ENCODE results near the gene ERBB3.

DNA sequence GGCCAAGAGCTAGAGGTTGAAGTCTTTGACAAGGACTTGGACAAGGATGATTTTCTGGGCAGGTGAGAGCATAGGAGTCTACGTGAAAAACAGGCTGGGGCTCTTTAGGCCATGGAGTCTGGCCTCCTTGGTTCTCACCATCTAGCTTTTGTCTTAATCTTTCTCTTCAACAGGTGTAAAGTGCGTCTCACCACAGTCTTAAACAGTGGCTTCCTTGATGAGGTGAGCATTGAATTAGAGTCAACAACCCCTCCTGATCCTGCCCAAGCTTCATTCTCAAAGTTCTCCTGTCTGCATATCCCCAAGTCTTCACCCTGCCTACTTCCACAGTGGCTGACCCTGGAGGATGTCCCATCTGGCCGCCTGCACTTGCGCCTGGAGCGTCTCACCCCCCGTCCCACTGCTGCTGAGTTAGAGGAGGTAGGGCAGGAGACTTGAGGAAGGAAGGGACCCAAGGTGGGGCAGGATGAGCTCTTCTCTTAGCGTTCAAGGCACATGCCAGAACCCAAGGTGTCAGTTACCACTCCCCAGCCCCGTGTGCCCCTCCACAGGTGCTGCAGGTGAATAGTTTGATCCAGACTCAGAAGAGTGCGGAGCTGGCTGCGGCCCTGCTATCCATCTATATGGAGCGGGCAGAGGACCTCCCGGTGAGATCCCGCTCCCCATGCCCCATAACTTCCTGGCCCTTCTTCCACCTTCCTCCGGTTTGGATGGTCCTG, 58.0 kb downstream of the ERBB3 start:
- TF ChIP-seq, protein P1, sequence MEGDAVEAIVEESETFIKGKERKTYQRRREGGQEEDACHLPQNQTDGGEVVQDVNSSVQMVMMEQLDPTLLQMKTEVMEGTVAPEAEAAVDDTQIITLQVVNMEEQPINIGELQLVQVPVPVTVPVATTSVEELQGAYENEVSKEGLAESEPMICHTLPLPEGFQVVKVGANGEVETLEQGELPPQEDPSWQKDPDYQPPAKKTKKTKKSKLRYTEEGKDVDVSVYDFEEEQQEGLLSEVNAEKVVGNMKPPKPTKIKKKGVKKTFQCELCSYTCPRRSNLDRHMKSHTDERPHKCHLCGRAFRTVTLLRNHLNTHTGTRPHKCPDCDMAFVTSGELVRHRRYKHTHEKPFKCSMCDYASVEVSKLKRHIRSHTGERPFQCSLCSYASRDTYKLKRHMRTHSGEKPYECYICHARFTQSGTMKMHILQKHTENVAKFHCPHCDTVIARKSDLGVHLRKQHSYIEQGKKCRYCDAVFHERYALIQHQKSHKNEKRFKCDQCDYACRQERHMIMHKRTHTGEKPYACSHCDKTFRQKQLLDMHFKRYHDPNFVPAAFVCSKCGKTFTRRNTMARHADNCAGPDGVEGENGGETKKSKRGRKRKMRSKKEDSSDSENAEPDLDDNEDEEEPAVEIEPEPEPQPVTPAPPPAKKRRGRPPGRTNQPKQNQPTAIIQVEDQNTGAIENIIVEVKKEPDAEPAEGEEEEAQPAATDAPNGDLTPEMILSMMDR (IDR thresholded peaks at IDR 0.05), result no peak
- TF ChIP-seq POLR2A (IDR thresholded peaks at IDR 0.05), result no peak
- no peak for TF ChIP-seq EP300 (IDR thresholded peaks at IDR 0.05)
- no peak for TF ChIP-seq POLR2AphosphoS5 (IDR thresholded peaks at IDR 0.05)

All from upper lobe of left lung (tissue), 4 donors.